ENCODE measurements around the gene CNTNAP2.

DNA sequence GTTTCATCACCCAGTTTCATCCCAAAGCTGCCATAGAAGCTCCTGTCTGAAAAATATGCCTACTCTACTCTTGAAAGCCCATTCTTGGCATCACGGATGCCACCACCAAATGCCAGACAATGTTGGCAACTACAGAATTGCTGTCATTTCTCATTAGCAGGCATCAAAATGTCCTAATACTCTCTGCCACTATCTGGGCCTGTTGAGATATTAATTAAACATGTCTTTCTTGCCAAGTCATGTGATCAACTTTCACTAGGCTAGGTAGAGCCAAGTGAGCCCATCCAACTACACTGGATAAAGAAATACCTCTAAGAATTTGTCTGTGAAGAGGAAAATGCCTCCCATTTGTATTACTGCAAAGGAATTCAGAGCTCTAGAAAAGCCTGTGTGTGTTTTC lies 1380.6 kb downstream of the CNTNAP2 start:
- TF ChIP-seq, protein P1, sequence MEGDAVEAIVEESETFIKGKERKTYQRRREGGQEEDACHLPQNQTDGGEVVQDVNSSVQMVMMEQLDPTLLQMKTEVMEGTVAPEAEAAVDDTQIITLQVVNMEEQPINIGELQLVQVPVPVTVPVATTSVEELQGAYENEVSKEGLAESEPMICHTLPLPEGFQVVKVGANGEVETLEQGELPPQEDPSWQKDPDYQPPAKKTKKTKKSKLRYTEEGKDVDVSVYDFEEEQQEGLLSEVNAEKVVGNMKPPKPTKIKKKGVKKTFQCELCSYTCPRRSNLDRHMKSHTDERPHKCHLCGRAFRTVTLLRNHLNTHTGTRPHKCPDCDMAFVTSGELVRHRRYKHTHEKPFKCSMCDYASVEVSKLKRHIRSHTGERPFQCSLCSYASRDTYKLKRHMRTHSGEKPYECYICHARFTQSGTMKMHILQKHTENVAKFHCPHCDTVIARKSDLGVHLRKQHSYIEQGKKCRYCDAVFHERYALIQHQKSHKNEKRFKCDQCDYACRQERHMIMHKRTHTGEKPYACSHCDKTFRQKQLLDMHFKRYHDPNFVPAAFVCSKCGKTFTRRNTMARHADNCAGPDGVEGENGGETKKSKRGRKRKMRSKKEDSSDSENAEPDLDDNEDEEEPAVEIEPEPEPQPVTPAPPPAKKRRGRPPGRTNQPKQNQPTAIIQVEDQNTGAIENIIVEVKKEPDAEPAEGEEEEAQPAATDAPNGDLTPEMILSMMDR (IDR thresholded peaks at IDR 0.05): no peak
- no peak for TF ChIP-seq POLR2A (IDR thresholded peaks at IDR 0.05)

Measured in testis (tissue), 2 donors.